SK-N-MC (cell line): ENCODE measurements around the gene EAF2.

Experiments
- EZH2 ChIP-seq: fragments of 200-600 bp; sonication (generic); IDR thresholded peaks from one replicate; pipeline ENCODE4 v1.6.1; 2017; ENCODE audit warnings: antibody characterized with exemption
- POLR2AphosphoS5 ChIP-seq: IDR thresholded peaks from 2 replicates; pipeline ENCODE4 v1.6.1; 2012; ENCODE audit warnings: mild to moderate bottlenecking, low read depth, low read length, borderline replicate concordance

DNA sequence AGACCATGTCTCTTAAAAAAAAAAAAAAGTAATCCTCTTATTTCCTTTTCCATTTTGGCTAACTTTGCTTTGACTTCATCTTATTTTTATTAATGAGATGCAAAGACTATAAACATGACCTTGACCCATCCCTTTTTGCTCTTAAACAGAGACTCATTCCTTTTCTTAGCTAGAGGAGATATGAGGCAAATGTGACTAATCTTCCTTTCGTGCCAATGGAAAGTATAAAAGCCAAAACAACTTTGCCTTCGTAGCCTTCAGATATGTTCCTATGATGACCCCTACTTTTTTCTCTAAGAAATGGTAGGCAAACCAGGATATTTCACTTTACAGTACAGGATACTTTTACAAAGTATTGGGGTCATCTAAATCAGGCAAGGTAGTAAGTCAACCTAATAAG lies 48.5 kb upstream of the EAF2 start:
- TF ChIP-seq EZH2 = no peak
- TF ChIP-seq POLR2AphosphoS5 = no peak
